Neural cell (in vitro differentiated cells): ENCODE results near the gene ANG.

Experiments used
- CTCF ChIP-seq: fragments of 450-650 bp; IDR thresholded peaks from 2 replicates; pipeline ENCODE4 v1.5.1; 2014; ENCODE audit warnings: antibody characterized with exemption, mild to moderate bottlenecking, moderate library complexity; ENCODE audit not compliant: poor library complexity, severe bottlenecking
- EP300 ChIP-seq: fragments of 450-650 bp; conservative IDR thresholded peaks from 2 replicates; pipeline ENCODE4 v1.6.1; 2014; ENCODE audit warnings: antibody characterized with exemption, mild to moderate bottlenecking, moderate library complexity; ENCODE audit not compliant: poor library complexity, severe bottlenecking
- EZH2 ChIP-seq: fragments of 200-600, 300-800 bp; shearing (Covaris generic), sonication (generic); IDR thresholded peaks from 2 replicates; pipeline ENCODE4 v1.6.1; 2014; ENCODE audit warnings: antibody characterized with exemption, low read length, borderline replicate concordance, mild to moderate bottlenecking; ENCODE audit not compliant: insufficient read depth, poor library complexity, severe bottlenecking
- POLR2AphosphoS5 ChIP-seq: IDR thresholded peaks from 2 replicates; pipeline ENCODE4 v1.6.1; 2012
- RAD21 ChIP-seq: fragments of 450-650 bp; conservative IDR thresholded peaks from 2 replicates; pipeline ENCODE4 v1.6.1; 2014; ENCODE audit warnings: antibody characterized with exemption, mild to moderate bottlenecking, moderate library complexity

- TF ChIP-seq CTCF, result no peak
- TF ChIP-seq EP300, result no peak
- no peak for TF ChIP-seq RAD21
- no peak for TF ChIP-seq EZH2
- TF ChIP-seq POLR2AphosphoS5, result no peak
These were observed 28.7 kb upstream of the ANG start for GRCh38 chr14:20659813-20660395.
